HK-2 (cell line): ENCODE results near the gene RHD.
"Not testable (repeated sequence)": the region's sequence is repeated elsewhere in the genome, so short reads cannot be mapped to it uniquely, and the experiment has no call there.

ENCODE experiments used
- DNase-seq: peaks from one replicate; pipeline ENCODE4 v3.0.0-alpha.2; 2018; ENCODE audit not compliant: unreplicated experiment

RHD gene

DNA sequence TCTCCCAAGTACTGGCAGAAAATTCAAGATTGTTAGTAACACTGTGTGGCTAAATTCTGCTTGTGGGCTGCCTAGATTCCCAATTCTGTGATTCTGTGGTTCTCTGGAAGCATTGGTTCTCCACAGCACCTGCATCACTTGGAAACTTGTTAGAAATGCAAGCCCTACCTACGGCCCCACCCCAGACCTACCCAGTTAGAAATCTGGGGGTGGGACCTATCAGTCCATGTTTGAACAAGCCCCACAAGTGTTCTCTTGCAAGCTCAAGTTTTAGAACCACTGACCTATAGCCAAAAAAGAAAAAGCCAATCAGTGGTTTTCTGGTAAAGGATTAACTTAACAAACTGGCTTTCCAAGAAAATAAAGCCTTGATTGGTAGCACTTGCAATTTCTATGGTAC lies 35.9 kb downstream of the RHD start:
- DNase-seq: not testable (repeated sequence)

GRCh38 chr1:25309085-25309484 lies 36.8 kb downstream of the RHD start:
- not testable (repeated sequence) for DNase-seq

DNA sequence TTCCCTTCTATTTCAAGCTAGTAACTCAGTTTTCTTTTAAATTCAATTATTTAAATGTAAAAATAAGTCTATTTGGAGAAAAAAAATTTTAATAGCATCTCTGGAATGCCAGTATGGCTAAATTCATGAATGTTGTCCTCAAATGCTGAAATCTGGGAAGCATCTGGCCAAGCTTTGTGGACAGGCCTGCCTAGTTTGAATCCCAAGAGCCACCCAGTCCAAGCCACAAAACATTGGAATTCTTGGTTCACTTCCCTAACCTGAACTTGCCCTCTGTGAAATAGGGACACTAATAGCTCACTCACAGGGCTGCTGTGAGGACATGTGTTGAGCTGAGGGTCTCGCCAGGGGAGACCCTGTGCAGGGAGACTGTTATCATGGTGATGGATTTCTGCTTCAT lies 37.2 kb downstream of the RHD start:
- DNase-seq: not testable (repeated sequence)

DNA sequence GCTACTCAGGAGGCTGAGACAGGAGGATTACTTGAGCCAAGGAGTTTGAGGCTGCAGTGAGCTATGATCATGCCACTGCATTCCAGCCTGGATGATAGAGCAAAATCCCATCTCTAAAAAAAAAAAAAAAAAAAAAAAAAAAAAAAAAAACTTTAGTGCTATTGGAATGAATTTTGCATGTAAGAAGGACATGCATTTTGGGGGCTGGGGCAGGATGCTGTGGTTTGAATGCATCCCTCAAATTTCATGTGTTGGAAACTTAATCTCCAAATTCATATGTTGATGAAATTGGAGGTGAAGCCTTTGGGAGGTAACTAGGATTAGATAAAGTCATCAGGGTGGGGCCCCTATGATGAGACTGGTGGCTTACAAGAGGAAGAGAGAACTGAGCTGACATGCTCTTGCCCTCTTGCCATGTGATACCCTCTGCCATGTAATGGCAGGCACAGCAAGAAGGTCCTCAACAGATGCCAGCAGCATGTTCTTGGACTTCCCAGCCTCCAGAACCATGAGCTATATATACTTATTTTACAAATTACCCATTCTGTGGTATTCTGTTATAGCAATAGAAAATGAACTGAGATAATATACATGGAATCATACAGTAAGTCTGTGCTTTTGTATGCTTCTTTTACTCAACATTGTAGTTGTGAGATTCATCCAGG lies 40.6 kb downstream of the RHD start:
- not testable (repeated sequence) for DNase-seq

- peak; percentile 23 for DNase-seq
Measured at GRCh38 chr1:25320314-25320938, 48.1 kb downstream of the RHD start.

- DNase-seq: not testable (repeated sequence)
Measured at GRCh38 chr1:25322127-25322526, 49.8 kb downstream of the RHD start.

- DNase-seq: not testable (repeated sequence)
Measured at GRCh38 chr1:25324407-25324806, 52.1 kb downstream of the RHD start.

DNA sequence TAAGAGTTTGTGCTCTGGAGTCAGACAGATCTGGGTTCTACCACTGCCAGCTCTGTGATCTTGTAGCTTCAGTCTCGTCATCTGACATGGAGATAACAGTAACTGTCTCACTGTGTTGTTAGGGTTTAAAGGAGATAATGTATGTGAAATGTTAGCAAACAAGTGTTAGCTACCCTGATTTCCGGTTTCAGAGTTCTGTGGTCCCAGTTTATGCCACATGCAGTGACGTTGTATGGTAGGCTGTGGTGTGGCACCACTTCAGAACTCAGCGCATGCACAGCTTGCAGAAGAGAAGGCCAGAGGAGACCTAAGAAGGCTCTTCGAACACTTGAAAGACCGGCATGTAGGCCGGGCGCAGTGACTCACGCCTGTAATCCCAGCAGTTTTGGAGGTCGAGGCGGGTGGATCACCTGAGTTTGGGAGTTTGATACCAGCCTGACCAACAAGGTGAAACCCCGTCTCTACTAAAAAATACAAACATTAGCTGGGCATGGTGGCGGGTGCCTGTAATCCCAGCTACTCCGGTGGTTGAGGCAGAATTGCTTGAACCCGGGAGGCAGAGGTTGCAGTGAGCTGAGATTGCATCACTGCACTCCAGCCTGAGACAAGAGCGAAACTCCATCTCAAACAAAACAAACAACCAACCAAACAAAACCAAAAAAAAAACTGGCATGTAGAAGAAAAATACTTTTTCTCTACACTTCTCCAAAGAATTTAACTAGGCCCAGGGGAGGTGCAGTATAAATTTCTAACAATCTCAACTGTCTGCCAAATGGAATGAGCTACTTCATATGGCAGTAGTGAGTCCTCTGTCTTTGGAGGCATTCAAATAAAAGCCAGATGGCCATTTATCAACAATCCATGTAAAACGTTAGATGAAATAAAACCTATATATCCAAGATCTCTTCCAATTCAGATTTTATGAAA lies 55.8 kb downstream of the RHD start:
- DNase-seq: not testable (repeated sequence)

DNA sequence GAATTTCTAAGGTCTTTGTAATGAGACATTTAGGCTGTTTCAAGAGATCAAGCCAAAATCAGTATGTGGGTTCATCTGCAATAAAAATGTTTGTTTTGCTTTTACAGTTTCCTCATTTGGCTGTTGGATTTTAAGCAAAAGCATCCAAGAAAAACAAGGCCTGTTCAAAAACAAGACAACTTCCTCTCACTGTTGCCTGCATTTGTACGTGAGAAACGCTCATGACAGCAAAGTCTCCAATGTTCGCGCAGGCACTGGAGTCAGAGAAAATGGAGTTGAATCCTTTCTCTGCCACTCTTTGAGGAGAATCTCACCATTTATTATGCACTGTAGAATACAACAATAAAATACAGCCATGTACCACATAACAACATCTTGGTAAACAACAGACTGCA lies 56.5 kb downstream of the RHD start:
- not testable (repeated sequence) for DNase-seq

- not testable (repeated sequence) for DNase-seq
Measured at GRCh38 chr1:25329336-25329735, 57.0 kb downstream of the RHD start.

DNA sequence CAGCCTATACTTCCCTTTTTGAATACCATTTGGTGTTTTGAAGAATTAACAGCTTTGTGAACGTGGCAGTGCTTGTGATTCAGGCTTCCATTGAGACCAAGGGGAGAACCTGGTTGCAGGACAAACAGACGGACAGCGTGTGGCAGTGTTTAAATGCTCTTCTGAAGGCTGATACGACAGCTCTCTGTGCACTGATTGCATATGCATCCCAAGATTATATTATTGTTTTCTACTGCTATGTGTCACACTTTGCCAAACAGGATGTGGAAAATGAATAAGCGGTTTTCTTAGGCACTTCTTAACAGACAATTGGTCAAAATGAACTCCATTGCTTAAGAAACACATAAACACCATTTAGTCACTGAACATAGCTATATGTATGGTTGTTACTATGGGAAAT lies 57.6 kb downstream of the RHD start:
- DNase-seq: not testable (repeated sequence)

DNA sequence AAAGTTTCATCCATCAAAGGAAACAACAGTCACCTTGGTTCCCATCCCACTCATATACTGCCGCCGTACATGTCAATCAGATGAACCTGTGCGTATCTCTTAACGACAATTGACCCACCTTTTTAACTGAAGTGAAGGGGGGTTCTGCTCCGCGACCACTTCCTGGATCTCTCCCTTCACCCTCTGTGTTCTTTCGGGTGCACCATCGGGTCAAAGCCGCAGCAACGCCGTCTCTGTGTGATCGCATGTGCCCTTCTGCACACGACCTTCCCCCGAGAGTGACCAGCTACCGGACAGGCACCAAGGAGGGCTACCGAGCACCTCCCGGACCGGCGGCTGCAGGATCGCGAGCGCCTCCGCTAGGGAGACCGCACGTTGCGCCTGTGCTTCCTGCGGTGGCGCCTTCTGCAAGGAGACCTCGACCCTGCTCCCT lies 64.6 kb downstream of the RHD start:
- DNase-seq: peak; percentile 13

DNA sequence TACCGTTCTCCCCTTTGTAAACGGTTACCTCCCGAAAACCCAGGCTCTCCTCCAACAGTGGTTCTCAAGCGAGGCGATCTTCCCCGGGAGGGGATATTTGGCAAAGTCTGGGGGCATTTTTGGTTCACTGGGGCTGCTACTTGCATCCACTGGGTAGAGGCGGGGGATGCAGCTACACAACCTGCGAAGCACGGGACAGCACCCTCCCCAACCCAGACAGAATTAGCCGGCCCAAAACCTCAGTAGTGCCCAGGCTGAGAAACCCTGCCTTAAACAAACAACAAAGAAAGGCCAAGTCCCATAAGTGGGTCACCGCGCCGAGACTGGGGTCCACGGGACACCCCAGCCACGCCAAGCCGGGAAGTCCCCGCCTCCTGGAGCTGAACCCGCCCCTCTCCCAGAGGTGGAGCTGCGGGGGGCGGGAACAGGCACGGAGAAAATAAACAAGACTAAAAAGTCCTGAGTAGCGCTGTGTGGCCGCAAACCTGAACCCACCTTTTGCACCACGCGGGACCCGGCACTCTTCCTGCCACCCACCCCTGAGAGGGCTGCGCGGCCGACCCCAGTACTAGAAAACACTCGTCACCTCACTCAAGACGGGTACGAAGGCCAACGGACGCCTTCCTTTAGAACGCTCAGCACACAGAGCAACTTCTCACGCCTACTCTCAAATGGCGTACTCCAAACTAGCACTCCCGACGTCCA lies 65.3 kb downstream of the RHD start:
- DNase-seq: not testable (repeated sequence)

GRCh38 chr1:25338188-25338981 lies 66.1 kb downstream of the RHD start, which contains the start of gene TMEM50A:
Gene TMEM50A, plus strand, starts transcription at chr1:25338334. Its CDS starts 2,153 bp downstream, at chr1:25340487.
- peak; percentile 93 for DNase-seq

DNA sequence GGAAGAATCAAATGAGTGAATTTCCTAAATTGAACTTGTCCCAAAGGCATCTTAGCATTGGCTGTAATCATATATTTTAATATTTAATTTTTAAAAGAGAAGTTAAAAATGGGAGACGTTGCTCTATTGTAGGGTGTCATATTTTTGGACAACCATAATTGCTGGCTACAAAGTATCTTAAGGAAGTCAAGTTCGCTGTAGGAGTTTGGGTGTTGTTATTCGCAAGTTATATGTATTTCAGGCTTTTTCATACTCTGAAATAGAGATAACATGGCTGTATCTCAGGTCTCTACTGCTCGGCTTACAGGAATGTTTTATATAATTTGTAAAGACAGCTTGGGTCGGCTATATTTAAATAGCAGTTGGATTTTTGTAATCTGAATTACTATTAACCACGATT lies 66.7 kb downstream of the RHD start:
- DNase-seq: no peak

GRCh38 chr1:25341746-25342145 lies 69.4 kb downstream of the RHD start:
- no peak for DNase-seq

DNA sequence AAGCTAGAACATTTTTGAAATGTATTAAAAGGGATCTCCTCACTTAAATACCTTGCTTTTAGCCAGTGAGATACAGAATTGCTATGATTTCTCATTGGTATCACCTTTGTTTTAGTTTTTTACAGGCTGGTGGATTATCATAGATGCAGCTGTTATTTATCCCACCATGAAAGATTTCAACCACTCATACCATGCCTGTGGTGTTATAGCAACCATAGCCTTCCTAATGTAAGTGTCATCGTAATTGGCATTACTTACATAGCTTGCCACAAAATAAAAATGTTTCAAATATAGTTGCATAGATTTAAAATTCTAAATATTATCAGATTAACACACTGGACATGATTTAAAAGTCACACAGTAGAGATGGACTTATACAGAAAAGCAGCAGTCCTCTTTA lies 70.5 kb downstream of the RHD start:
- no peak for DNase-seq

DNA sequence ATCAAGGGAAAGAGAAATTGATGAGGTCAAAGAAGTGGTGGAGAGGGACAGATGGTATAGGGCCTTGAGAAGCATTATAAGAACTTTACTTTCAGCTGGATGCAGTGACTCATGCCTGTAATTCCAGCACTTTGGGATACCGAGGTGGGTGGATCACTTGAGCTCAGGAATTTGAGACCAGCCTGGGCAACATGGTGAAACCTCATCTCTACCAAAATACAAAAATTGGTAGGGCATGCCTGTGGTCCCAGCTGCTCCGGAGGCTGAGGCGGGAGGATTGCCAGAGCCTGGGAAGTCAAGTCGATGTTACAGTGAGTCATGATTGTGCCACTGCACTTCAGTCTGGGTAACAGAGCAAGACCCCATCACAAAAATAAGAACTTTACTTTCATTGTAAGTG lies 71.6 kb downstream of the RHD start:
- DNase-seq: peak; percentile 16

DNA sequence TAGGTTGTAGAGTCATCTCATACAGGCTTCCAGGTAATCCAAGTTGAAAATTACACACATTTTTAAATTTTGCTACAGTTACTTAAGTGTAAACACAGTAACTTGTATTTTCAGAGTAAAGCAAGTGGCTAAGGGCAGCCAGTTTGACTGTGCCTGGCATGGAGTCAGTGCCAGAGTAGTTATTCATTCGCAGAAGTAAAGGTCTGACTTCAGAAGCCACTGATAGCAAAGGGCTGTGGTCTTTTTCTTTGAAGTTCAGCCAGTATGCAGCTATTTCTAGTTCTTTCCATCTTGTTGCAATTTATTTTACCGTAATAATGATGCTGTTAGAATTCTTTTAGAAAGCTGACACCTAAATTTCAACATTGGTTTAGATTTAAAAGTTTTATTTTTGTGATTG lies 75.2 kb downstream of the RHD start:
- no peak for DNase-seq

DNA sequence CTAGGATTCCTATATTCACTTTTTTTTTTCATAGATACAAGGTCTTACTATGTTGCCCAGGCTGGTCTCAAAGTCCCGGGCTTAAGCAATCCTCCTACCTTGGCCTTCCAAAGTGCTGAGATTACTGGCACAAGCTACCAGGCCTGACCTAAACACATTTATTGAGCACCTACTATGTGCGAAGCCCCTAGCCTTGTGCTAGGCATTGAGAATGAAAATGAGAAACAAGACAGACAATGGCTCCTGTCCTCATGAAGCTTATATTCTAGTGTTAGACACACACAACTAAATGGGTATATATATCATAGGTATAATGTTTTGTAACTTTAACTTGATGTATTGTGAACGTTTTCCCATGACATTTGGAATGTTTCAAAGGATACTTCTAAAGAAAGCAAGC lies 77.3 kb downstream of the RHD start:
- no peak for DNase-seq

DNA sequence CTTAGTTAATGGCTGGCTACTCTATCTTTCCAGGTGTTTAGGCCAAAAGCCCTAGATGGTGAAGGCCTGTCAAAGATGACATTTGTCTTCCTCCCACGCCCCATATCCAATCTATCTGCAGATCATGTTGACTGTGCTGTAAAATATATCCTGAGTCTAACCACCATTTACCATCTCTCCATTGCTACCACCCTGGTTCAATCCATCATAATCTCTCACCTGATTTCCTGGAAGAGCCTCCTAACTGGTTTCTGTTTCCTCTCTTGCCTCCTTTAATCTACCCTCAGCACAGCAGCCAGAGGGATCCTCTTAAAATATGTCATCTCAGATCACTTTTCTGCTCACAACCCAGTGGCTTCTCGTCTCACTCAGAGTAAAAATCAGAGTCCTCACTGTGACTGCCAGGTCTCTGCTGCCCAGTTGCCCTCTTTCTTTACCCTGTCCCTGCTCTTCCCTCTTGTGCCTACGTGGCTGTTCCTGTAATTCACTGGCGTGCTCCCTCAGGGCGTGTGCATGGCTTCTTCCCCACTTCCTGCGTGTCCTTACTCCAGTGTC lies 83.6 kb downstream of the RHD start:
- no peak for DNase-seq
